Measurements from ENCODE around the gene USP22.

Gene USP22

GRCh38 chr17:21019976-21020586 lies 22.7 kb downstream of the USP22 start:
- no peak for DNase-seq (ENCODE audit: low read depth)

- DNase-seq (ENCODE audit: low read depth): no peak
Observed at GRCh38 chr17:21018894-21019293, 23.9 kb downstream of the USP22 start.

DNA sequence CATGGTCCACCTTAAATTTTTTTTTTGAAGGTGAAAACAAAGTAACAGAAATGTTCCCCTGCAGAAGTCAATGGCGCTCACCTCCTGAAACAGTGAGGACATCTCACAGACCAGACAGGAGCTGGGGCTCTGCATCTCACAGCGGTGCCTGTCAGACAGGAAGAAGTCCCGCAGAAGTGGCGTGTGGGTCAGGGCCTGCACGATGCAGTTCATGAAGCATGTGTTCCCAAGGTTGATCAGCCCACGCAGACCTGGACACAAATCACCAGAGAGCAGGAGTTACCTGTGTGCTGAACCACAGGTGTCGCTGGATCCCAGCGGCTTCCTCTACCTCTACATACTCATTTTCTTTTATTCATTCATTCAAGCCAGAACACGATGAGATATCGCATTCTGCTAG lies 24.9 kb downstream of the USP22 start:
- no peak for DNase-seq (ENCODE audit: low read depth)

GRCh38 chr17:21017256-21017655 lies 25.6 kb downstream of the USP22 start:
- no peak for DNase-seq (ENCODE audit: low read depth)

DNA sequence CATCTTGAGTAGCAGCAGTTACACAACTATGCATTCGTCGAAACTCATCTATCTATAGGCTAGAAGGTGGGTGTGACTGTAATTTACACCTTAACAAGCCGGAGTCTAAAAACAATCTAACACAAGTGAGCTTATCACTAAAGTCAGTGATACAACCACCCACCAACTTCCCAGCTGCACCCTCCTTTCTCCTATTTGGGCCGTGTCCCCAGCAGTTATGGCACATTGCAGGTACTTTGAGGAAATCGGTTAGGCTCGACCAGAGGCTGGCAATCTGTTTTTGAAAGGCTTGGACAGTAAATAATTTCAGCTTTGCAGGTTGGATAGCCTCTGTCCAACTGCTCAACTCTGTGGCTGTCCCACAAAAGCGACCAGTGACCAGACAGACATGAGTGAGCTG lies 26.0 kb downstream of the USP22 start:
- no peak for DNase-seq (ENCODE audit: low read depth)

DNA sequence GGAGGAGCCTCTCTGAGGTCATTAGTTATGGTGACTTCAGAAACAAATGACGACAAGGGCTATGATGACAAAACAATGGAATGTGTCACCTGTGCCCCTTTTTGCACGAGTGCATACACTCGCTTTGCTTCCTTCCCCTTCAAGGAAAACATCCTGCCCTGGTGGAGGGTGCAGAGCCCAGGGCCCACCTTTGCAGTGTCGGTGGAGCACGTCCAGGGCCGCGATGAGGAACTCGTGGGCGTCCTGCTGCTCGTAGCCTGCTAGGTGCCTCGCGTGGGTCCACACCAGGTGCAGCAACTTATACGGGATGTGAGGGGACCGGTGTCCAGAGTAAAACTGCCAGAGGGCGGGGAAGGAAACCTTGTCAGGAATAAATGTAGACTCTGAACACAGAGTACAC lies 27.2 kb downstream of the USP22 start:
- DNase-seq (ENCODE audit: low read depth): no peak

DNA sequence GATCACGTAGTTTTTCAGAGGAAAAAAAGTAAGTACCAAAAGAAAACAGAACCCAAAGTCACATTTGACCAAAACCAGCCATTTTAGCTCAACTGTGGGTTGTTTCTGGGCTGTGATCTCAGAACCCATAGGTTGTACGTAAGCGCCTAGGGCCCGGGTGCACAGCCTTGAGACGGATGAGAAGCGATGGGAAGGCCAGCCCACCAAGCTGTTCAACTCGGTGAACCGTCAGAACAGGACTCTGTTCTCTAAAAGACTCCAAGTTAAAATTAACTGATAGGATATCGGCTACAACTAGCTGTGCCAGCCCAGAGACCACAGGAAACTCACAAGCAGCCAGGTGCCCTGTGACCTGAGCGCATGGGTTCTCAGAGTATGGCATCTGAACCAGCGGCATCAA lies 28.3 kb downstream of the USP22 start:
- no peak for DNase-seq (ENCODE audit: low read depth)

DNA sequence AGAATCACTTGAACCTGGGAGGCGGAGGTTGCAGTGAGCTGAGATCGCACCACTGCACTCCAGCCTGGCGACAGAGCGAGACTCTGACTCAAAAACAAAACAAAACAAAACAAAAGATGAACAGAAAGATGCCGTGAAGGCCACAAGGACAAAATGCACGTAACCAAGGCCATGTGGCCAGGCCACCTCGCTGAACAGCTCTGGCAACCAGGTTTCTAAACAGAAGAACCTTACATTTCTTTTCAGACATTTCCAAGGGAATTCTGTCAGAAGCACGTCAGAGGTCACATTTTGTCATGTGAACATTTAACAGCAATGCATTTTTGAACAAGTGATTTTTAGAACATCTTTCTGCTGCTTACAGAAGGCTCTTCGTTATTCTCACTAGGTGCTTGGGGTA lies 28.8 kb downstream of the USP22 start:
- DNase-seq (ENCODE audit: low read depth): no peak

GRCh38 chr17:21012736-21013135 lies 30.1 kb downstream of the USP22 start:
- DNase-seq (ENCODE audit: low read depth): no peak

GRCh38 chr17:21010705-21011596 lies 31.9 kb downstream of the USP22 start:
- no peak for DNase-seq (ENCODE audit: low read depth)

- DNase-seq (ENCODE audit: low read depth): no peak
Observed at GRCh38 chr17:21008992-21009671, 33.7 kb downstream of the USP22 start.

DNA sequence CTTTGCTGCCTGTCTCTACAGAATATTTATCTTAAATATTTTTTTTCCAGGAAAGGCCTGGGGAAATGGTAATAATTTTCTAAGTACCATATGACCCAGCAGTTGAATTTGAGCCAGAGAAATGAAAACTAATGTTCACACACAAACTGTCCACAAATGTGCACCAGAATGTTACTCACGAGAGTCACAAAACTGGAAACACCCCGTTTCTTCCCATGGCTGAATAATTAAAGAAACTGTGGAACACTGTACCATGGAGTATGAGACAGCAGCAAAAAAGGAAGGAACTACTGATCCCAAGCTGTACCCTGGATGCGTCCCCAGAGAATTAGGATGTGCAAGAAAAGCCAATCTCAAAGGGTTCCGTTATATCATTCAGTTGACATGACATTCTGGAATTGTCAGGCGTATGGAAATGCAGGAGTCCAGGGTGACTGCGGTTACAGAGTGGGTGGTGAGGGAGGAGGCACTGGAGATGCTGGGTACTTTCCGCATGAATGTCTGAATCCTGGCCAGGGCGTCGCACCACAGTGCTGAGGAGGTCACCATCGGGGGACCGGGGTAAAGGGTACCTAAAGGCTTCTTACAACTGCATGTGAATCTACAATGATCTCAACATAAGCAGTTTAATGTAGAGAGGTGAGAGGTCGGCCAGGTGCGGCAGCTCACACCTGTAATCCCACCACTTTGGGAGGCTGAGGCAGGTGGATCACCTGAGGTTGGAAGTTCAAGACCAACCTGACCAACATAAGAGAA lies 34.5 kb downstream of the USP22 start:
- no peak for DNase-seq (ENCODE audit: low read depth)

DNA sequence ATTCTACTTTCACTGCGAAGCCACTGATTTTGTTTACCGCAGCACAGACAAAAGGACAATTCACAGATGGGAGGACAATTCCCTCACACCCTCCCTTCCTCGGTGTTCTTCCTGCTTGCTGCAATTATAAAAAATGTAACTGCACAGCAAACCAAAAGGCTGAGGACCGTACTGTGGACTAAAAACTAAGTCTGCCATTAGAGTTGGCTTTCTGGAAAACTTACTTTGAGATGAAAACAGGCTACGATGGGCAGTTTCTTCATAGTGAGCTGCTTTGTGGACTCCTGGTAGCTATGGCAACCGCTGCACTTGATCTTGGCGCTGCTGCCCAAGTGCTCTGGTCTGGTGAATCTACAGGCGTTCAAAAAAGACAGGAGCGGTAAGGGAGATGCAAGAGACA lies 35.2 kb downstream of the USP22 start:
- DNase-seq (ENCODE audit: low read depth): no peak

DNA sequence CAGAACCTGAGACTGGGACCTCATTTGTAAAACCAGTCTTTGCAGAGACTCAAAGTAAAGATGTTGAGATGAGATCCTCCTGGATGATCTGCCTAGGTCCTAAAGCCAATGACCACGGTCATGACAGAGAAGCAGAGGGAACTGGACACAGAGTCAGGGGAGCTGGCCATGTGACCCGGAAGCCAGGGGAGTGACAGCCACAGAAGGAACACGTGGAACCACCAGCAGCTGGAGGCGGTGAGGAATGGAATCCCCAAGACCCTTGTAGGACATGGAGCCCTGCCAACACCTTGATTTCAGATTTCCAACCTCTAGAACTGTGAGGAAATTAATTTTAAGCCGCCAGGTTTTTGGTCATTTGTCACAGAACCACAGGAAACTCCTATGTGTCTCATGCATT lies 37.0 kb downstream of the USP22 start:
- DNase-seq (ENCODE audit: low read depth): no peak

- no peak for DNase-seq (ENCODE audit: low read depth)
Observed at GRCh38 chr17:21005367-21005766, 37.4 kb downstream of the USP22 start.

DNA sequence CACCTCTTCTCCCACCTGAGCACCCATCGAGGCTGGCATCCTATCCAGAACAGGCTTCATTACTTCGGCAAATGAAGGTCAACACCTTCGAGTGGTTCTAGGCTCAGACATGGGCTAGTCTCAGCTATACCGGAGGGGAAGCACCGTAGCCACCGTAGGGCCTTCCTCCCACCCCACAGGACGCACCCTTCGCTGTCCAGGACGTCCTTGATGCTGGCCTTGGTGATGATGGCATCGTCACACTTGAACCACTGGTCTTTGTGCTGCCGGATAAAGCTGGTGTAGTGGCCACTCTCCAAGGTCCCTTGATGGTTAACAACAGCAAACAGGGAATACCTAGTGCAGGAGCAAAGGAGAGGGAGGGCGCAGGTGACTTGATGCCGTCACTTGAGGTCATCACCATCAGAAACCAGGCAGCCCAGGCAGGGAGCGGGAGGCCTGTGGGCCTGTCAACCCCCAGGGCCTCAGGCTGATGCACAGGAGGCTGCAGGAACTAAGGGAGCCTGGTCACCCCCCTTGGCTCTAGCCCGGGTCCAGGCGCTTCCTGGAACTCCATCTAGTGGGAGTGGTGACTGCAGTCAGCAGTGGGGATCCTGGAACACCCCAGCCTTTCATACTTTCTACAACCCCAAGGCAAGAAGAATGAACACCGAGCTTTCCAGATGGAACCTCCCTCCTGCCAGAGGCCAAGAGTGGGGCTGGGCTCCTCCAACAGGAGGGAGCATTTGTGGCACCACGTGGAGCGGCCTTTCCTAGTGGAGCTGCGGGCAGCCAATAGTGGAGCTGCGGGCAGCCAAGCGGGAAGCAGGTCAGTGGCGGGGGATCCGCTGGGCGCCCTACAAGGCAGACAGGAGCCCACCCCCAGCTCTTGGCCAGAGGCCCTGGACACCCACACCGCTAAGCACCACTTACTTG lies 38.5 kb downstream of the USP22 start:
- no peak for DNase-seq (ENCODE audit: low read depth)

- no peak for DNase-seq (ENCODE audit: low read depth)
Observed at GRCh38 chr17:21003007-21003621, 39.7 kb downstream of the USP22 start.

DNA sequence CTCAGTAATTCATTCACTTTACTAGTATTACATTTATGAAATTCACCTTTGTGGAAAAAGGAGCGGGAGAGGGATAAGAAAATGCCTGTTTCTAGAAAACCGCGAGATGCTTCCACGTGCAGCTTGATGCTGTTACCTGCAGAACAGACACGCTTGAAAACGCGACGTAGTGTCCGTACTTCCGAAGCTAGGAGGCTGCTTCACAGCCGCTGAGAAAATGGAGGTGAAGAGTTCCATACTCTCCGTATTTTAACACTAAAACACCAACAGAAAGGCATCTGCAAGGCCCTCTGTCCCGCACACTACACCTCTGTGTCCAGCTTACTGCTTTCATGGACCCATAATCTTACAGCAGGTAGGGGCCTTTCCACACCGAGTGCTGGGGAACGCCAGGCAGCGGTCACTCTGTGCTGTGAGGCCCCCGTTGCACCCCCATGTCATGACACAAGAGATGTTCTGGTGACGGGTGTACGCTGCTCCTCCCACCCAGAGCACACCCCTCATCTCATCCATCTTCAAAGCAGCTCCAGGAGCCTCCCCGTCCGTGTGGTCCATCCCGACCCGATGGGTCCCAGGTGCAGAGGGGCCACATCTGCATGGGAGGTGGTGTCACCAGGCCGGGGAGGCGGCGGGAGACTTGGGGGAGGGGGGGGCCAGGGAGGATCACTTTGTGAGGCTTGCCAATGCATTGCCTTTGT lies 40.4 kb downstream of the USP22 start:
- no peak for DNase-seq (ENCODE audit: low read depth)

DNA sequence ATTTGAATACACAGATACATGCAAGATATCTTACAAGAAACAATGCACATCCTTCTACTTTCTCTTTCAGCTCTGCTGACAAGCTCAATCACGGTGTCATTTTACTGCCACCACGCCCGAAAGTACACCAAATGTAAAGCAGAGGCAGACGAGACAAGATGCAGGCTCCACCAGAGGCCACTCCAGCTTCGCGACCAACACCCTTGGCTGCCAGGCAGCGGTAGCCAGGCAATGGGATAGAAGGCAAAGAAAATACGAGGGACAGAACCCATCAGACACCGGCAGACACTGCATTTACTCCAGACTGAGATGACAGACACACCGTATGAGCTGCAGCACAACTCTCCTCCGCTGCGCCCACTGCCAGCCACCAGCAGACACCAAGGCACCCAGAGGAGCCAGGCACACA lies 41.0 kb downstream of the USP22 start:
- no peak for DNase-seq (ENCODE audit: low read depth)

DNA sequence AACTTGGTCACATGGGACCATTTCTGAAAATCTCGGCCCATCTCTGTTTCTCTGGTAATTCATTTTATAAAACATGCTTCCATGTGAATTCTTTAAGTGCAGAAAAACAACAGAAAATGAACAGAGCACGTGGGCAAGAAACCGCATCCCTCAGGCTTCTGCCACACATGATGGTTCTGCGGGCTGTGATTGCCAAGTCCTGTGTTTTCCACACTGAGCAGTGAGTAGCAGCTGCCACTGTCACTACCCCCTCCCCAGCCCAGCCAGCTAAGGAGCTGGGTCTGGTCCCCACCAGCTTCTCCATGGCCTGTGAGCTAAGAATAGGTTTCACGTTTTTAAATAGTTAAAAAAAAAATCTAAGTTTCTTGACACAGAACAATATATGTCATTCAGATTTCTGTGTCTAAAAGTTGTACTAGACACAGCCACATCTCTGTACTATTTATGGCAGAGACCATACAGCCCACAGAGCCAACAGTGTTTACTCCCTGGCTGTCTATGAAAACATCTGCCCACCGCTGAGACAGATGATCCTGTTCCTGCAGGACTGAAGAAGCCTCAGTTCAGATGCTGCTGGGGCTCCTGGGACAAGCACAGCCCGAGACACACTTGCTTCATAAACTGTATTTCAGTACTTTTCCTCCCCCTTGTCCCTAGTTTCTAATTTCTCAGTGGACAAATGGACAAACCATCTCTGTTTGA lies 41.5 kb downstream of the USP22 start:
- no peak for DNase-seq (ENCODE audit: low read depth)
